ENCODE measurements around the gene EPC1.
A peak's percentile ranks its signal among the peaks of the same experiment; 100 is the strongest.
"Not testable (repeated sequence)": the region's sequence is repeated elsewhere in the genome, so short reads cannot be mapped to it uniquely, and the experiment has no call there.

Gene EPC1

DNA sequence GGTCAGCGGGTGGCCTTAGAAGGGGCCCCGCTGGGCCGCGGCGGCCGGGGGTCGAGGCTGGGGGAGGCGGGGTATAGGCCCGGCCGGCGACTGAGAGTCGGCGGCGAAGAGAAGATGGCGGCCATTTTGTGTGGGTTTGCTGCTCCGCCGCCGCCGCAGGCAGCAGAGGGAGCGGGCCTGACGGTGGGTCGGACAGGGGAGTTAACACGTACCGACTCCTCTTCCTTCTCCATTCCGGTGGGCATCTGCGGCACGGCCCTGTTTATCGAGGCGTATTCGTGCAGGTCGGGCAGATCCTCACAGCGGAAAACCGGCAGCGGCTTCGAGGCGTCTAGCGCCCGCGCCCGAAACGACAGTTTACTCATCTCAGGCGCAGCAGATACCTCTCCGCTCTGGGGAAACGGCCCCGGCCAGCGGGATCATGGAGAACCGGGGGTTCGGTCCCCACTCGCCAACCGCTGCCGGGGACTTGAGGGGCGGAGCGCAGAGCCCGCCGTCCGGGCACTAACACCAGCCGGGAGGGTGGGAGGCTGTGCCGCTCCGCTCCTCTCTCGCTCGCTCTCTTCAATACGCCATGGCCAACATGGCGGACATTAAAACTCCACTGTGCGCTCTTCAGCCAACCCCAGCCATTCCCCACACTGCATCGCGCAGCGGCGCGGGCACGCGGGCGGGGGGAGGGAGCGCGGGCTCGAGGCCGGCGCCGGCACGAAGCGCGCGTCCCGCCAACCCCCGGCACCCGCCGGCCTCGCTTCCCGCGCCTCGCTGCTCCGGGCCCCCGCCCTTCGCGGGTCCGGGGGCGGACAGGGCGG lies at the start of gene EPC1:
EPC1 (minus strand) TSS at position 608 of the 812 bp plus-strand sequence; CDS start at position 365, 243 bp downstream.
- peak; percentile 70 for DNase-seq

- DNase-seq = no peak
Observed at GRCh38 chr10:32393911-32394310, 47.0 kb upstream of the EPC1 start.

- DNase-seq = not testable (repeated sequence)
Observed at GRCh38 chr10:32392284-32392683, 45.3 kb upstream of the EPC1 start.

GRCh38 chr10:32390193-32390592 lies 43.2 kb upstream of the EPC1 start:
- DNase-seq = no peak

DNA sequence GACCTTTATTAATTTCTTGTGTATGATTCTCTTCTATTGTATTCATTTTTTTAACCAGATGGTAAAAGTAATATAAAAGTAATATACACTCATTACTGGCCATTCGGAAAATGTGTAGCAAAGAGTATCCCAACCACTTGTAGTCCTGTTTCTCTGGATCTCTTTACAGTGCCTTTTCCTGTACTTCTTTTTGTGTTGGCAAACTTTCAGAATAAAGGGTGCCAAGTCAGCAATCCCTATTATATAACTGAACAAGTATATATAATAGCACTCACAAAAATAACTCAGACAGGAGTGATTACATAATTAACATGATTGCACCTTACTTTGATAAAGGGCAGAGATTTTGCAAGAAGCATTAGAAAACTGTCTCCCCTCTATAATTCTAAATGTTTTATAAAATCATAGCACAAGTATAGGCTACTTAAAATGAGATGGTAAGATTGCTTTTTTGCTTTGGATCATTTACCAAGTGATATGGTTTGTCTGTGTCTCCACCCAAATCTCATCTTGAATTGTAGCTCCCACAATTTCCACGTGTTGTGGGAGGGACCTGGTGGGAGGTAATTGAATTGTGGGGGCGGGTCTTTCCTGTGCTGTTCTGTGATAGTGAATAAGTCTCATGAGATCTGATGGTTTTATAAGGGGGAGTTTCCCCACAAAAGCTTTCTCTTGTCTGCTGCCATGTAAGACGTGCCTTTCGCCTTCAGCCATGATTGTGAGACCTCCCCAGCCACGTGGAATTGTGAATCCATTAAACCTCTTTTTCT lies 41.5 kb upstream of the EPC1 start:
- DNase-seq = no peak

GRCh38 chr10:32386623-32387260 lies 39.8 kb upstream of the EPC1 start:
- no peak for DNase-seq

GRCh38 chr10:32384171-32384570 lies 37.2 kb upstream of the EPC1 start:
- DNase-seq = no peak

DNA sequence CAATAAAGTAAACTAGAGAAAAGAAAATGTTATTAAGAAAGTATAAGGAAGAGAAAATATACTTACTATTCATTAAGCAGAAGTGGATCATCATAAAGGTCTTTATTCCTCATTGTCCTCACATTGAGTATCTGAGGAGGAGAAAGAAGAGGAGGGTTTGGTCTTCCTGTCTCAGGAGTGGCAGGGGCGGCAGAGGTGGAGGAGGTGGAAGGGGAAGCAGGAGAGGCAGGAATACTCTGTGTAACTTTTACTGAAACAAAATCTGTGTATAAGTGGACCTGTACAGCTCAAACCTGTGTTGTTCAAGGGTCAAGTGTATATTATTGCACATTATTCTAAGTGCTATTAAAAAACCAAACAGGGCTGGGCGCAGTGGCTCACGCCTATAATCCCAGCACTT lies 34.2 kb upstream of the EPC1 start:
- no peak for DNase-seq

- DNase-seq = no peak
Observed at GRCh38 chr10:32379950-32380551, 33.1 kb upstream of the EPC1 start.

- peak; percentile 94 for DNase-seq
Observed at GRCh38 chr10:32379318-32379949, 32.5 kb upstream of the EPC1 start.

GRCh38 chr10:32378363-32379317 lies 31.7 kb upstream of the EPC1 start:
- peak; percentile 82 for DNase-seq

DNA sequence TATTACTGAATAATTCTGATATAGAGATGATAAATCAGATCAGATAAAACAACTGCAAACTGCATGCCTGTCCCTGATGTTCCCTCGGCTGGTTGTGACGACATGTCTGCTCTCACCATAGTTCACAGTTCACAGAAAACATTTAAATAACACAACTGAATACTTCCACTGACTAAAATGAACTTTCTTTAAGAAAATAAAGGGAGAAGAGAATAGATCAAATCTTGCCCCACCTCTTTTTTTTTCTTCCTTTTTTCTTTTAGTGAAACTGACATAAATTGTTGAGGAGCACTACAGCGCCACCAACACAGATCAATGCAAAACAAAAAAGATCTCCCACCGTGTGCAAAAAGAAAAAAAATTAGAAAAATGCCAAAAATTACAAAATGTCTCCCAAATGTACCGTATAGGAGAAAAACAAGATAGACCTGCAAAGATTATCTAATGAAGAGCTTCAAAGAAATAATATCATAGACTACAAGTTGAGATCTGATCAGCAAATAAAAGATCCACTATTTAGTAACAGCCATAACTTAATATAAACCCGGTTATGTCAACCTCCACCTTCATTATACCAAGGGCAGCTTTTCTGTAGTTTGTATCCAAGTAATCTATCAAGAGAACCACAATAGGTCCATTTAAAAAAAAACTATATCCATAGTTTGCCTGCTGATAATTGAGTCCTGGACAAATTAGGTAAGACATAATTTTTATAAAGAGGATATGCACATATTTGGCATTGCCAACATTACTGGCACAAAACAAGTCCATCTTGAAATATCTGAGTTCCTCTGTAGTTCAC lies 30.7 kb upstream of the EPC1 start:
- peak; percentile 83 for DNase-seq

DNA sequence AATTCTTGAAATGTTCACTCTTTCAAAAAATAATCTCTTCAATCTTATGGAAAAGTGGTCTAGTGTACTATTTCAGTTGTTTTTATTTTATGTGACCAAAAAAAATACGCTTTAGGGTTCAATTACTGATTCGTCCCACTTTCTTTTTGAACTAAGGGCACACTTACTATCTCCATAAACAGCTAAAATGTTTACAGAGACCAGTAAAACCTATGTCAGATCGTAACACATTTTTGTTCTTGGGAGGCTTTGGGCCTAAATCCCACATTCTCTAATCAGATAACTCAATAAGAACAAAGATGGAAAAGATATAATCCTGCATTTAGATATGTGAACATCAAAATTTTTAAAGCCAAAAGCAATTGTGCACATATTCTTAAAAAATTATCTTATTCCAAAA lies 29.8 kb upstream of the EPC1 start:
- DNase-seq = no peak

DNA sequence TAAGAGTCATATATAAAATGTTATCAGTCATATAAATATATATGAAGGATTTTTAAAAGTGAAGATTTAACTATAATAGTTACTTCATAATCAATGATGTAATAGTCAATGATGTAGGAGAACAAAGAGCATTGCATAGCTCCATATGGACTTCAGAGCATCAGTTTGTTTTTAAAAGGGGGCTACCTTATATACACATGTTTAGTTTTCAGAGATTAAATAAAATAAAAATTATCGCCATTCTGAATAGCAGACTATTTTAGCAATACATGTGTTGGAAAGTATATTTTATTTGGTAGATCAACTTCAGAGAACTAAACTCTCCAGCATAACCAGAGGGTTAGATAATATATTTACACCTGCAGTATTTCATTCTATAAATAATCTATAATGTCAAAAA lies 29.1 kb upstream of the EPC1 start:
- no peak for DNase-seq

DNA sequence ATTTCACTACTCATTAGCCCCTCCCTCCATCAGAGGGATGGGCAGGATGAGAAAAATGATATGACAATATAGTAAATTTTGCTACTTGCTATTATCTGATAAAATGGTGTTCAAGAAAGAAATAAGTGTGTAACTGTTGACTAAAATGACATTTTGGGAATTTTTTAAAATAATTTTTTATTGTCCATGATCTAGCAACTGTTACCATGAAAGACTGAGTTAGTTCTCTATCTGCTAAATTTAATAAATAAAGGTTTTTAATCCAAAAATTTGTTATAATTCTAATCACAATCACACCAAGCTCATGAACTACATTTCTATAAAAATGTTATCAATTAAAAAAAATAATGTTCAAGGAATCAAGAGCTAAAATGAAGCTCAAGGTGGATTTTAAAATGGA lies 28.7 kb upstream of the EPC1 start:
- no peak for DNase-seq

DNA sequence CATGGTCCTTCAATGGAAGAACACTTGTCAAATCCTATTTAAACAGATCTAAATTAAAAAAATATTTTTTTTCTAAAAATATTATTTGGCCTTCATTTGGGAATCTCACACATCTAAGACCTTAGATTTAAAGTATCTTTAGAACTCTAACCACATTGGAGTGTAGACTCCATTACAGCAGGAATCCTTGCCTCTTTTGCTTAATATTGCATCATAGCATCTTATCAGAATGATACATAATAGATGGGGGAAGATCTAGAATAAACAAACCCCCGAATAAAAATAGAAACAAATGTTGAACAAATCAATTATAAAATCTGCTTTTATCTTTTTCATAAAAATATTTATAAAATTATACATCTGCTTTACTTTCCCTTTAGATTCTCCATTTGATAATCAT lies 27.6 kb upstream of the EPC1 start:
- no peak for DNase-seq

- no peak for DNase-seq
Observed at GRCh38 chr10:32373496-32373895, 26.5 kb upstream of the EPC1 start.

- DNase-seq = no peak
Observed at GRCh38 chr10:32373031-32373430, 26.1 kb upstream of the EPC1 start.

- DNase-seq = no peak
Observed at GRCh38 chr10:32372000-32372875, 25.3 kb upstream of the EPC1 start.

- no peak for DNase-seq
Observed at GRCh38 chr10:32371101-32371500, 24.1 kb upstream of the EPC1 start.
